HG03460 (cell line): Measurements from ENCODE around the gene MDK.

Experiments used
- ATAC-seq: cut with Tn5 transposase; IDR thresholded peaks from one replicate; pipeline ENCODE4 v1.9.1; 2021; ENCODE audit not compliant: unreplicated experiment

Gene MDK

DNA sequence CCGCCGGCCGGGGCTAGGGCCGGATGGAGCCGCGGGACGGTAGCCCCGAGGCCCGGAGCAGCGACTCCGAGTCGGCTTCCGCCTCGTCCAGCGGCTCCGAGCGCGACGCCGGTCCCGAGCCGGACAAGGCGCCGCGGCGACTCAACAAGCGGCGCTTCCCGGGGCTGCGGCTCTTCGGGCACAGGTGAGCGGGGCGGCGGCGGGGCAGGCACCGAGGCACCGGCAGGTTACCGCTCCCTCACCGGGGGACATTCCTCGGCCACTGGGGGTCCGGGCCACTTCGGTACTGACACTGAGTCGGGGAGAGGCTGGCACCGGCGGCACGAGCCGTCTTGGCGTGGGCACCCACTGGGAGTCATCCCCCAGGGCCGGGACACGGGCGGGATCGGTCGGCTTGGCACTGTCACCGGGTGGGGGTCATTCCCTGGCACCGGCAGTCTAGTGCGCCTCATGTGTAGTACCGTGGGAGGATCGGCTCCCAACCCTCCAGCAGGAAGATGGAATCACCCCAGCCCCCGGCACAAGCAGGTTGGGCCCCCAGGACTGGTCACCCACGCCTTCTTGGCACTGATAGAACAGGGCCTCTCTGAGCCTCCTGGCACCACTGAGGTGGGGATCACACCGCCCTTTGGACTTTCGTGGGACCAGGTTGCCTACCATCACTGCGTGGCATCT lies 33.7 kb upstream of the MDK start:
- ATAC-seq = peak; percentile 11

DNA sequence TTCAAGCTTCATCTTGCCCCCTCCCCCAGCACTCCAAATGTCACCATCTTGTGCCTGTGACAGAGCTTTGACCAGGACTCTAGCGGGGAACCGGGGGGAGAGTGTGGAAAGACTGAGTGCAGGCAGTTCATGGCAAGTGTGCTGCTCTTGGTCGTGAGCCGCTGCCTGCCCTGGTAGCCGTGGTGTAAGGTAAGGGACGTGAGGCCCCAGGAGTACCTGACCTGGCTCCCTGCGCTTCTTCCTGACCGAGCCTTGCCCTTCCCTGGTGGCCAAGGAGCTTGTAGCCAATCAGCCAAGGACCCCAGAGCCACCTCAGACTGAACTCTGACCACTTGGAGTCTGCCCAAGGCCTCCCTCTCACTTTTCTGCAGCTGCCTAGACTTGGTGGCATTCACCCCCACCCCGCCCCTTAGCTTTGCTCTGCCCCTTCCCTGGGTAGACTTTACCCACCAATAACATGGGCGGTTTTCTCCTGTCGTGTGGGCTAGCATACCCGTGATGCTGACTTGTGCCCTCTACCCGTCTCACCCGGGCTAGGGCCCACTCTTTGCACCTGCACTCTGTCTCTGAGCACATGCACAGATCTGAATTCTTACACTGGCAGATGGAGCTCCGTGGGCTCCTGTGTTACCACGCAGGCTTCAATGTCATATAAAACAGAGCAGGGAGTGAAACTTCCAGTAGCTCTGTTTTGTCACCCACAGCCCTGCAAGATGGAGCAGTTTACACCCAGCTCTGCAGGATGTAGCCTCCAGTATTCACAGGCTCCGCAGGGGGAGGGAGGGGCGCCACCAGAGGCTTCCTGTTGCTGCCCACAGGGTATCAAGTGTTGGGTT lies 32.7 kb upstream of the MDK start:
- no peak for ATAC-seq

DNA sequence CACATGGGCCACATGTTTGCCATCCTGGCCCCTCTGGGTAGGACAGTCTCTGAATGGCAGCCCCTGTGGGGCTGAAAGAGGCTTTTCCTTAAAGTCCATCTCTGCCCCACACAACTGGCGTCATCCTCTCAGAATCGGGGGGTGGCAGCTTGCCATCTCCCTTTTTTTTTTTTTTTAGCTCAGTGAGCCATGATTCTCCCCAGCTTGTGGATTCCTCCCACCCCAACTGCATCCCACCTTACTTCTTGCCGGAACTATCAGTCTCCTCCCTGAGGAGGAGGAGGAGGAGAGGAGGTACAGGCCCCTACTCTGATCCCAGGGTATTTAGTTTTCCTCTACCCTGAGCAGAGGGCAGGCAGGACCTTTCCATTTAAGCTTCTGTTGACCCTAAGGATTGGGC lies 30.8 kb upstream of the MDK start:
- no peak for ATAC-seq

DNA sequence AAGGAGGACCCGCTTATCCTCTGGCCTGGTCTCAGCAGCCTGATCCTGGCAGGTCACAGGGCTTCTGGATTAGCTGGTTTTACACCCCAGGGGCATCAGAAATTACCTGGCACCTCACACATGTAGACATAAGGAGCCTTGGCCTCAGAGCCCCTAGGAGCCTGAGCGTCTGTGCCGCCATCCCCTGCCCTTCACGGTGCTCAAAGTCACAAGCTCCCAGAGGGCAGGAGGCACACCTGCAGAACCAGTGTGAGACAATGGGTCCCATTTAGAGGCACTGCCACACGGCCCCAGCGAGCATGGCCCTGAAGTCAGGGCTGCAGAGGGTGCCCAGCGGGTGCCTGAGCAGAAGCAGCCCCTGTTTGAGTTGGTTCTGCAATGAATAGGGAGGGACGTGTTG lies 30.3 kb upstream of the MDK start:
- no peak for ATAC-seq

DNA sequence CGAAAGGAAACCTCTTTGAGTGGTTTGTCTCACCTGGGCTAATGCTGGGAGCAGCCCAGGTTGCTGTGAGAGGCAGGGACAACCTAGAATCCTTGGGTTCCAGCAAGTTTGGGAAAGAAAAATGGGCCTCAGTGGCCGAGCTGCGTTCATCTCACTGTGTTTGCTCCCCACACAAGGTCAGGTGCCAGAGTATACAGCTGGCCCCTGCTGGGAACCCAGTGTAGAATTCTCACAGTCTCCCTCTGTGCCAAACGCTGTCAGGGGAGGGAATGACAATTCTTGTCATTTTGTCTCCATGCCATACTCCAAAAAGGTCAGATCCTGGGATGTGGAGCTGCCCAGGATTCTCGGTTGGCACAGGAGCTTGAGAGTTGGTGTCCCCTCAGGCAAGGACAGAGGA lies 29.9 kb upstream of the MDK start:
- ATAC-seq = no peak

DNA sequence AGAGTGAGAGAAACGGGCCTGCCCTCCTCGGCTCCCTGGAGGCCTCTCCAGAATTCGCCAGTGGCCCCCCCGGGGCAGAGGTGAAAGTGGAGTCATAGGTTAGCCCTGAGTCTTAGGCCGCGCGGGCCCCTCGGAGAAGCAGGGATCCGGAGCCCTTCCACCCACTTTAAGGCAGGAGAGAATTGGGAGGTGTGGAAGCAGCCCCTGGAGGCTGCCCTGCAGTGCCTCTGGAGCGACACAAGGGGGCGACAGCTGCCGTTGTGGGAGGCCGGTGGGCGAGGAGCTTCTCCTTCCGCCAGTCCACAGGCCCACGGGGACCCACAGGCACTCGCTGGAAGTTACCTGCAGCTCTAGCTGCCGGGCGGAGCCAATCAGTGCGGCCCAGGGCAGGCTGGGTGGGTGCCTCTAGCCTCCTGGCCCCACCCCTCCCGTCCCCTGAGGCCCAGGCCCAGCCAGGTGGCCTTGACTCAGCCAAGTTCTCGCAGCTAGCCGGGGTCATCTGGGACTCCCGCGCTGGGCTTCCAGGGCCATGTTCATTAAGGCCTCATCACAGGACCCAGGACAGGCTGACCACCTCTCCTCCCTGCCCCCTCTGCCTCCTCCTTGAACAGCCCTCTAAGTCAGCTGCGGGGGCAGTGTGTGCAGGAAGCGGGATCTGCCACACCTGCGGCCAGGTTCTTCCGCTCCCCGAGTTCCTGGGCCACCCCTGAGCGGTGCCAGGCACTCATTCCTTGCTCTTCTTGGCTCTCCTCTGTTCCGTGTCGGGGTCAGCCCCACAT lies 29.2 kb upstream of the MDK start:
- no peak for ATAC-seq

DNA sequence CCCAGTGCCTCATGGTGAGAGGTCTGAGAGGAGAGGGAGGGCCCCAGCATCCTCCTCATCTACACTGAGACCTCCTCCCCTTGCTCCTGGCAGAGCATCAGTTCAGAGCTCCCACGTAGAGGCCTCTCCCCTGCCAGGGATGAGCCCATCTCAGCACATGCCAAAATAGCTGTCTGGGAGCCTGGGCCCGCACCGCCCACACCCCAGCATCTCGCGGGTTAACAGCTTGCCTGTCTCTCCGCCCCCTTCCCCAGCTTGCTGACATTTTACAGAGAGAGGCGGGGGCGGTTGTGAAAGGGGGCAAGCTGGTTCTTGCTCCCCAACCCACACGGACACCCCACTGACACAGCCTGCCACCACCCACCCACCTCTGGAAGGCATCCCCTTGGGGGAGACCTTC lies 27.8 kb upstream of the MDK start:
- no peak for ATAC-seq

DNA sequence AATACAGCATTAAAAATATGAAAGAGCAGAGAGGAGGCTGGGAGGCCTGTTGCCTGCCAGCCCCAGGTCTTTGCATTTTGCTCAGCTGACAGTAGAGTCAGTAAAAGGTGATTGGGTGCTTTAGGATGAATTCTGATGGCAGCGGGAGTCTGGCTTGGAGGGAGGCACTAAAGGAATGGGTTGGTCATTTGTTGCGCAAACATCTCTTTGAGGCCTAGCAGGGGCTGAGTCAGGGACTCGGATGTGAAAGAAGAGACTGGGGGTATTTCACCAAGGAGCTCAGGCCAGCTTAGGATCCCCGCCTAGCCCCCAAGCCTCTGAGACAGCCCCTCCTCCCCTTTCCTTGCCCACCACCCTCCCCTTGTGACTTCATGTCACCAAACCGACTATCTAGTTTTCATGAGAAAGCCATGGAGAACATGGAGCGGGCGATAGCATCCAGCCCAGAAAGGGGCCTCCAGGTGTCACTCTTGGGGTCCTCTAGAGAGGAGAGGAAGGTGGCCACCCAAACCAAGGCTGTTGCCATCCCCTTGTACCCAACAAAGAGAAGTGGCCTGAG lies 24.5 kb upstream of the MDK start:
- ATAC-seq = no peak

DNA sequence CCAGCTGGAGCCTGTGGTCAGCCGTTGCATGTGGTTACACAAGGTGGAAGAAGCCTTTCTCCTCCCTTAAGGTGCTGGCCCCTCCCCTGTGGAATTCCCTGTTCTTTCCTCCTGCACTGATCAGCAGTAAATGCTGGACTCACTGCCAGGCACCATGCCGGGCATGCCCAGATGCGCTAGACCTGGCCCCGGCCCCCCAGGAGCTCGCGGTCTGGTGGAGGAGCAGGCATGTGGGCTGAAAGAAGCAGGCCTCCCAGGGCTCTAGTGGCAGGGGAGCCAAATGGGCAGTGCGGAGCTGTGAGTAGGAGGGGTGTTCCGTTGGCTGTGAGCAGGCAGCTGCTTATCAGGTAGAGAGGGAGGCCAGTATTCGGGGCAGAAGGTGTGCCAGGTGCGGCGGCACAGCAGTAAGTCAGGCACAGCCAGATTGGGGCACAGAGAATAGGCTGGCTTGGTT lies 24.0 kb upstream of the MDK start:
- no peak for ATAC-seq

DNA sequence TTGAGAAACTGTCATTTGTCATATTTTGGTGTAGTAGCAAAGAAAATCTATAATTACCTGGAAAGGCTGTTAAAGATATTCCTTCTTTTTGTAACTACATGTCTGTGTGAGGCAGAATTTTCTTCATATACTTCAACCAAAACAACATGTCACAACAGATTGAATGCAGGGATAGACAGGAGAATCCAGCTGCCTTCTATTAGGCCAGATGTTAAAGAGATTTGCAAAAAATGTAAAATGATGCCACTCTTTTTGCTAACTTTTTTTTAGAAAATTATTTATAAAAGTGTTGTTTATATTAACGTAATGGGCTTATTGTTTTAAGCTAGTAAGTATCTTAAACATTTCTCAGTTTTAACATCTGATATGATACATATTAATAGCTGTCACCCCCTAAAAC lies 21.5 kb upstream of the MDK start:
- ATAC-seq = no peak

DNA sequence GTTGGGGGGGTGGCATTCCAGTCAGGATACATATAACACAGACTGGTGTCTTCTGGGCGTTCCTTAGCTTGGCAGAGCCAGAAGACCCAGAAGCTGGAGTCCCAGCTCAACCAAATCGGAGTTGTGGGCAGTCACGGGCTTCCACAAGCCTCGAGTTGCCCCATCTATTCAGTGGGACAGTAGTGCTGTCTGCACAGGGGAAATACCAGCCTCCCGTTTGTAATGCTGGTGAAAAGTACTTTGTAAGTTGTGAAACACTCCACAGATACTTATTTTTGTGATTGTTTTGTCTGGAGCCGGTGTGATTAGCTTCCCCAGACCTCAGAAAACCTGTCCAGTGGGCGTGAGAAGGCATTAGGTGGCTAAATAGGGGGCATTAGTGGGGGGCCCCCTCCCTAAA lies 20.6 kb upstream of the MDK start:
- ATAC-seq = peak; percentile 19

DNA sequence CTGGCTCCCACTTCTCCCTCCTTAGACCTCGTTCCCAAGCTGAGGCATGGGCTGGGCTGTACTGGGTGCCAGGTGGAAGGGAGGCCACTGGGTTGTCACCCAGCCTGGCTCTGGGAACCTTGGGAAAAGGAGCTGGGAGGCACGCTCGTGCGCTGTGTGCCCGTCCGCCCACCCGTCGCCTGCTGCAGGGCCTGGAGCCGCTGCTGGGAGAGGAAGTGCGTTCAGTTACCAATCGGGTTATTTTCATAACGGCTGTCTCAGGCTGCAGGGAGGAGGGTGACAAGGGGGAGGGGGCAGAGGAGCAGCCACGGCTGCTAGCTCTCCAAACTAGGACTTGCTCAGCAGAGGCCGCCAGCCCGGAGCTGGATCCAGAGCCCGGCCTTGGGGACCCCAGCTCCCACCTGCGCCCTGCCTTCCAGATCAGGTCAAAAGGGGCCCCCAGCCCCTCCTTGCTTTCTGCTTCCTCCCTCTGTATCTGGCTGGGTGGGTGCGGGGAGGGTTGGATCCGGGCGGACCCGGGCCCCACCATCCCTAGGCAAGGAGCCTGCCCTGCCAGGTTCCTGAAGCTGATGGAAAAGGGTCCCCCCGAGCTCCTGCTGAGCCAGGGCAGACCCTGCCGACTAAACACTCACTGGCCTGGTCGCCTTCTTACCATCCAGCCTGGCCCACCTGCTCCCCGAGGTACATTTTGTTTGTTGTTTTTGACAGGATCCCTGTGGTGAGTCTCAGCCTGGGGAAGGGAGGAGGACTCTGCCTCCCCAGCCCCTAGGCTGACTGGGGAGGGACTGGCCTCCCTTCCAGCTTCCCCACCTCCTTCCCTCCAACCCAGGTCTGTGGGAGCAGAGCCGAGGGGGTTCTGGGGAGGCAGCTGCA lies 19.9 kb upstream of the MDK start:
- ATAC-seq = peak; percentile 90

DNA sequence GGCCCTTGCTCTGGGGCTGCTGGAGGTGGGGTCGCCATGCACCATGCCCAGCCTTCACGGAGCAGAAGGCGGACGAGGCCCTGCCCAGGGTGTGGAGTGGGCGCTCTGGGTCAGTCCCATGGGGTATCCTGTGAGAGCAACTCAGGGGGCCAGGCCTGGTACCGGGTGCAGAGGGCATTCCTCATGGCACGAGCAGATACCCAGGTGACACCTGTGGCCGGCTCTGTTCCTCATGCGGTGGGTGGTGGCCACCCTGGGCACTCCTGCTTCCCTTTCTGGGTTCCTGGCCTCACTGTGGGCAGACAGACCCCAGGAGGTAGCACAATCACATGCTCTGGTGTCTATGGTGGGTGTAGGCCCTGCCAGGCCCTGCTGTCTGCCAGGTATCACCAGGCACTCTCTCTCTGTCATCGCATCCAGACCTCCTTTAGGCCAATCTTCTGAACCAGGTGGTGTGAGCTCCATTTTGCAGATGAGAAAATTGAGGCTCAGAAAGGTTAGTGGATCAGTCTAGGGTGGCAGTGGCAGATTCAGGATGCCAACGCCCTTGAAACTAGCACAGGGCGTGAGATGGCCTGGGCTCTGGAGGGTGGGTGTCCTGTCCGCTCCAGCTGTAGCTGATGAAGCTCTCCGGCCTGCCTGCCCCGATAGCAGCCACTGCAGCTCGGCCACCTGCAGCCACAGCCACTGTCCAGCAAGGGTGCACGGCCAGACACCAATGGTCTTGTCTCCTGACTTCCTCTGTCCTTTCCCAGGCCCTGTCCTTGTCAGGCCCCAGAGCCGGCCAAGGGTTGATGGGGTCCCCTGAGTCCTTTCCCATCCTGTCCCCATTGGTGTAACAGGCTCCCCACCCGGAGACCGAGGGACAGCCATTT lies 19.1 kb upstream of the MDK start:
- no peak for ATAC-seq

DNA sequence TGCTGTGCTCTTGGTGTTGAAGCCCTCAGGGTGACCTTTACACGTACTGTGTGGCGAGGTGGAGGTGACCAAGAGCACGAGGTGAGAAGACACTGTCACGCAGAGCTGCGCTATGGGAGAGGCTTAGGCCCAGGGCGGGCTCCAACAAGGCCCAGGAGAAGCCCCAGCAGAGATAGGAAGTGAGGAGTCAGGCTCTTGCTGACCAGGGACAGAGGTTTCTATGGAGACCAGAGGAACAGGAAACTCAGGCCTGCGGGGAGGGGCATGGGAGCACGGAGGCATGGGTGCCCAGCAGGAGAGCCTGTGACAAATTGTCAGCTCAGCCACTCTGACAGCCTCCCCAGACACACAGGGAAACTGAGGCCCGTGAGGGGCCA lies 18.4 kb upstream of the MDK start:
- no peak for ATAC-seq

DNA sequence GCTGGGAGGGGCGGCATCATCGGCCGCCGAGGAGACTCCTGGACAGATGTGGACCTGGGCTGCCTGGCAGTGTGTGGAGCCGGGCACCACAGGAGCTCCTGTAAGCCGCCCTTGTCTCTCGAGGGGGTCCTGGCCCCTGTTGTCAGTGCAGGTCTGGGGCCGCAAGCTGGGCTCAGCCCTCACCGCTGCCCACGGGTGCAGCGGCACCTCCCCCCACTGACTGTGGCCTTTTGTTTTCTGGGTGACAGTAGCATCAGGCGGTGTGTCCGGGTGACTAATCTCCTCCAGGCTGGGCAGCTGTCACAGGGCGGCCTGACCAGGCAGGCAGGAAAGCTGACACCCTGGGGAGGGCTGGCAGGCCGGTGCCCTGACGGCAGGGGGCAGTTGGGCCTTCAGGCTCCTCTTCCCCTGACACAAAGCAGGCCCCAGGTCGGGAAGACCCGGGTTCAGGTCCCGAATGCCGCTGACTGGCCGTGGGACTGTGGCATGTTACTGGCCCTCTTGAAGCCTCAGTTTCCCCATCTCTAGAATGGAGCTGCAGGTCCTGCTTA lies 17.9 kb upstream of the MDK start:
- no peak for ATAC-seq

DNA sequence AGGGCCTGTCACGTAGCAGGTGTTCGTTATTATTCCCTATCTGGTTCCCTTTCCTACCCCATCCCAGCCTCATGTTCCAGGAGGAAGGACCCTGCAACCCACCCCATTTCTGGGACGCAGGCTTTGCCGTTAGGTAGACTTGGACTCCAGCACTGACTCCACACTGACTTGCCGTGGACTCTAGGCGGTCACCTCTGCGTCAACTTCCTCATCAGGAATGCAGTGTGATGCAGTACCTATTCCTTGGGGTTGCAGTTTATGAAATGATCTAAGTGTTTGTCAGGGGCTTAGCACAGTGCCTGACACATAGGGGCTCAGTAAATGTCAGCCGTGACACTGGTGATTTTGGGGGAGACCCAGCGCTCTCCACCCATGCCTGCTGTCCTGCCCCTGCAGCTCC lies 17.4 kb upstream of the MDK start:
- no peak for ATAC-seq

DNA sequence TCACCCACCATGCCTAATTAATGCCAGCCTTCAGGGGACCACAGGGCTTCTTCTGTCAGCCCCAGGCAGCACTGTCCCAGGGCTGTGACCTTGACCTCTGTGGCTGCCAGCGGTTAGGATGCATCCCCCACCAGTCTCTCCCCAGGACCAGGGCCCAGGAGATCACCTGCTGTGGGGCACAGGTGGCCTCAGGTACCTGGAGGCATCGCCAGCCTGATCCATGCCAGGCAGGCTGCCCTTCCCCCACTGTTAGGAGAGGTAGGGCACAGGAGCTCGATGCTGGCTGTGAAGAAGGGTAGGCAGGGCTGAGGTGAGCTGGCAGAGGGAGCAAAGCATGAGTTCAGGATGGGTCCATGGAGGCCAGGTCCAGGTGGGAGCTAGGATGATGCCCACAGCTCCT lies 16.7 kb upstream of the MDK start:
- ATAC-seq = no peak

DNA sequence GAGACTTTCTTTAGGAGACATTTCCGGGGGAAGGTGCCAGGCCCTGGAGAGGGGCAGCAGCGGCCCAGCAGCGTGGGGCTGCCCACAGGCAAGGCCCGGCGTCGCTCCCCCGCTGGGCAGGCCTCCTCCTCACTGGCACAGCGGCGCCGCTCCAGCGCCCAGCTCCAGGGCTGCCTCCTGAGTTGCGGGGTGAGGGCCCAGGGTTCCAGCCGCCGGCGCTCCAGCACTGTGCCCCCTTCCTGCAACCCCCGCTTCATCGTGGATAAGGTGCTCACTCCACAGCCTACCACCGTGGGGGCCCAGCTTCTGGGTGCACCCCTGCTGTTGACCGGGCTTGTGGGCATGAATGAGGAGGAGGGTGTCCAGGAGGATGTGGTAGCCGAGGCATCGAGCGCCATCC lies 15.2 kb upstream of the MDK start:
- no peak for ATAC-seq

DNA sequence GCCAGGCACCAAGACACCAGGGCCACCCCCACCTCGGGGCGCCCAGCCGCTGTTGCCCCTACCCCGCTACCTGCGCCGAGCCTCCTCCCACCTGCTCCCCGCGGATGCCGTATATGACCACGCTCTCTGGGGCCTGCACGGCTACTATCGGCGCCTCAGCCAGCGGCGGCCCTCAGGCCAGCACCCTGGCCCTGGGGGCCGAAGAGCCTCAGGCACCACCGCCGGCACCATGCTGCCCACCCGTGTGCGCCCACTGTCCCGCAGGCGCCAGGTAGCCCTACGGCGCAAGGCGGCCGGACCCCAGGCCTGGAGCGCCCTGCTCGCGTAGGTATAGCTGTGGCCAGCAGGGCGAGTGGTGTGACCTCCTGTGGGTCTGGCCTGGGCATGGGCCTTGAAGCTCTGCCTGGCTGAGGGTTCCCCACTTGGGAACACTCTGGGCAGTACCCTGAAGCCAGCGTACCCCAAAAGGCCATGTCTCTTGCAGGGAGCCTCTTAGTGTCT lies 14.8 kb upstream of the MDK start:
- no peak for ATAC-seq
